Cardiac septum (tissue), 1 donor: Measurements from ENCODE around the gene BSN. TPM values are rescaled to one million over a fixed set of nuclear protein-coding genes. Genes with fewer than 3 reads are reported as not detected.
A peak's percentile ranks its signal among the peaks of the same experiment; 100 is the strongest.

Experiments
- DNase-seq: peaks from one replicate; pipeline ENCODE4 v3.0.0-alpha.2; 2020; ENCODE audit warnings: low spot score
- intact Hi-C: fragments of 100-400 bp; cut with DNase I; formaldehyde crosslinking; loops from one replicate; pipeline ENCODE4 v1.14.0; 2022
- total RNA-seq: library from RNA; stranded (reverse); fragmentation: NEBNext Ultra II Directional; extraction: Animal tissue kit (Norgen Biotek cat#: 25700); gene quantifications from one replicate; pipeline ENCODE4 v1.2.1, GENCODE V29; 2021
- donor health status: DM: no; HTN: no; CAD: no.

BSN gene
- total RNA-seq, 1 donor from 2014 or later, result 1.00 TPM

DNA sequence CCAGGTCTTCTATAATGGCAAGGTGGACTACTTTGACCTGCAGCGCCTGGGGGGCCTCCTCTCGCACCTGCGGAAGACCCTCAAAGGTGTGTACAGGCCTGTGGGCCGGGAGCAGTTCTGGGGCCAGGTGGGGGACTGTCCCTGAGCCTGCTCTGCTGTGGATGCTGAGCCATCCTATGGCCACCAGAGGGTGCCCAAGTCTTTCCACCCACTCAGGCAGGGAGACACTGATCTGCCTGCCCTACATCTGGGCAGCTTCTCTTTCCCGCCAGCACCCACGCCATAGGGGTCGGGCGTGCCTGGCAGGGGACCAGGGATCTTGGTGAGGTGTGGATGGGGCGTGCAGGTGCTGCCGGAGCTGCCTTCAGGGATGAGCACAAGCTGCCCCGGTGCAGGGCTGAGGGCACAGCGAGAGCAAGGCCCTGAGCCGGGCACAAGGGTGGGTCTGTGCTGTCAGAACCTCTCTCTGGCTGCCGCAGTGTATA is 149.2 kb downstream of the BSN start:
- intact Hi-C loops, result loop anchor here (5.0 kb wide), 1 partner anchor 134 kb away; no protein-coding TSS in a partner anchor
- no peak for DNase-seq

GRCh38 chr3:49703956-49704355 is 149.7 kb downstream of the BSN start:
- DNase-seq, result no peak
- intact Hi-C loops, result loop anchor here (5.0 kb wide), 1 partner anchor 133 kb away; no protein-coding TSS in a partner anchor

DNA sequence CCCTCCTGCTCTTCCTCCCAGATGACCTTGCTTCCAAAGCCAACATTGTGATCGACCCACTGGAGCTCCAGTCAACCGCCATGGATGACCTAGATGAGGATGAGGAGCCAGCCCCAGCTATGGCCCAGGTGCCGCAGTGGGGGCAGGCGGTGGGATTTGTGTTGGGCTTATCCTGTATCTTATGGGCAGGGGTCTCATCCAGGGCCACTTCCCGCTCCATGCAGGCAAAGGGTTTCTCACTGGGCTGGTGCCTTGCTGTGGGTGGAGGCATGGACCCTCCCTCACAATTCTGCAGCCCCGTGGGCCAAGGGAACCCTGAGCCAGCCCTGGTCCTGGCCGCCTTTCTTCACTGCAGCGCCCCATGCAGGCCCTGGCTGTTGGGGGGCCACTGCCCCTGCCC is 150.4 kb downstream of the BSN start:
- DNase-seq, result no peak
- intact Hi-C loops, result loop anchor here (5.0 kb wide), 1 partner anchor 133 kb away; no protein-coding TSS in a partner anchor

GRCh38 chr3:49705390-49705960 is 151.2 kb downstream of the BSN start:
- intact Hi-C loops, result no loop called here
- no peak for DNase-seq

GRCh38 chr3:49706456-49707112 is 152.3 kb downstream of the BSN start:
- DNase-seq, result no peak
- intact Hi-C loops, result no loop called here

DNA sequence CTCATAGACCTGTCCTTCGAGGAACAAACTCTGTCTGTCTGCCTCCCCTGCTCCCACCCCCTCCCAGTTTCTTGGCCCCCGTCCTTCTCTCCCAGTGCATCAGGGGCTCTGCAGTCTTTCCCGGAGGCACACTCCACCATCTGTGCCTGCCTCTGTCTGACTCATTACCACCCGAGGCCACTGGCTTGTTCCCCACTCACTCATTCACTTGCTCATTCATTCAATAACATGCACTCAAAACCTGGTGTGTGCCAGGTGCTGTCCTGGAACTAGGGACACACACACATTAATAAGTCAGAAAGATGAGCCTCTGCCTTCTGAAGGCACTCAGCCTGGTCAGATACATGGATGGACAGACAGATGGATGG is 152.8 kb downstream of the BSN start:
- intact Hi-C loops, result no loop called here
- no peak for DNase-seq

DNA sequence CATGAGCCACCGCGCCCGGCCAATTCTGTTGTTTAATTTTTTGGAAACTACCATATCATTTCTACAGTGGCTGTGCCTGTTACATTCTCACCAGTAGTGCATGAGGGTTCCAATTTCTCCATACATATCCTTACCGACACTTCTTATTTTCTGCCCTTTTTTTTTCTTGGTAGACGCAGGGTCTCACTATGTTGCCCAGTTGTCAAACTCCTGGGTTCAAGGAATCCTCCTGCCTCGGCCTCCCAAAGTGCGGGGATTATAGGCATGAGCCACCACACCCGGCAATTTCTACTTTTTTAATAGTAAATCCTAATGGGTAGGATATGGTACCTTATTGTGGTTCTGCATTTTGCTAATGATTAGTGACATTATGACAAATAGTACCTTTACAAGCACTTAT is 155.6 kb downstream of the BSN start:
- intact Hi-C loops, result no loop called here
- DNase-seq, result no peak

DNA sequence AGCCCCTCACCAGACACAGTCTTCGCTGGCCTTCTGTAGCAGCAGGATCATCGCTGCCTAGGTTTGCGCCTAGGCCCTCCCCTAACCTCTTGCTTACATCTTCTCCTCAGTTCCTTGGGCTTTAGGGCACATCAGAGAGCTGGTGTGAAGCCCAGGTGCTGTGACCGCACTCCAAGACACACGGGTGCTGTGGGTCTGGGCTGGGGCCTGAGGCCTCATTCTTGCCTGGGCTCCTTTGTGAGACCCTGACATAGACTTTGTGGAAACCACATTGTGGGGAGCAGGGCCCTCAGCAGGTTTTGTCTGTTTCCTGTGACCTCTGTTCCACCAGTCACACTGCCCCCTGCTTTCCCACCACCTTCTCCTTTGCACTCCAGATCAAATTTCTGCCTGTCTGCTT is 157.2 kb downstream of the BSN start:
- intact Hi-C loops, result no loop called here
- DNase-seq, result no peak

DNA sequence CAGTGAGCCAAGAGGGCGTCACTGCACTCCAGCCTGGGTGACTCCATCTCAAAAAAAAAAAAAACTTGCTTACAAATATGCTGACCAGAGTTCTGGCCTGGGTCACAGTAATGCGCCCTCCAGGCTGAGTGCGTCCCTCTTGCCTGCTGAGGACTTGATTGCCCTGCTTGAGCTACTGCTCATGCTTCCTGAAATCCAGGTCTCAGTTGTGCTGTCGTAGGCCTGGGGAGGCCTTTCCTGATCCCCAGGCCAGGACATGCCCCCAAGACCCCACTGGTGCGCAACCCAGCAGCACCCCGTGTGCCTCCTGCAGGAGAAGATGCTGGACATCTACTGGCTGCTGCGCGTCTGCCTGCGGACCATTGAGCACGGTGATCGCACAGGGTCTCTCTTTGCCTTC is 157.9 kb downstream of the BSN start:
- intact Hi-C loops, result no loop called here
- DNase-seq, result no peak

DNA sequence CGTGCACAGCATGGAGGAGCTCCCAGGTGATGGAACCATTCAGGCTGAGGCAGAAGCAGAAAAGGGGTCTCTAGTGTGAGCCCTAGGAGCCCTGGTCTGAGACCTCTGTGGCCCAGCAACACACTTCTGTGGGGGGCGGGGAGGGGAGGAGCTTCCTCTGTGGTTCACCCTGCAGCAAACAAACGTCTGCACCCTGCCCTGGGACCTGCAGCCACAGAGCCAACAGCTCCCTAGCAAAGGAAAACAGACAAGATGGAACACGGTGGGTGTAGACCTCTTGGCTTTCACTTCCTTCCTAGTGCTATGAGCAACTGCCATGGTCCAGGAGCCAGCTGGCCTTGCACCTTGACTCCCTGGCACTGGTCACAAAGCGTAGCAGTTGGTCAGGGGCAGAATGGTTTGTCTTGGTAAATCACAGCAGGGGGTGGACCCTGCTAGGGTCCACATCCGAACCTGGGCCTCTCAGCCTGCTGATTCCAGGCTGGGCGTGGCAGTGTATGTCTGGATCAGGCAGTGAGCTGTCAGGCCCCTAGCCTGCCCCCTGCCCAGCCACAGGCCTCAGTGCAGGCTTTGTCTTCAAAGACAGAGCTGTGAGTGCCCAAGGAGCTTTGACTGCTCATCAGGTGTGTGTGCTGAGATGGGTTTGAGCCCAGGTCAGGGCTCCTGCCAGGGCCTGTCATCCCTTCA is 158.5 kb downstream of the BSN start:
- DNase-seq, result no peak

DNA sequence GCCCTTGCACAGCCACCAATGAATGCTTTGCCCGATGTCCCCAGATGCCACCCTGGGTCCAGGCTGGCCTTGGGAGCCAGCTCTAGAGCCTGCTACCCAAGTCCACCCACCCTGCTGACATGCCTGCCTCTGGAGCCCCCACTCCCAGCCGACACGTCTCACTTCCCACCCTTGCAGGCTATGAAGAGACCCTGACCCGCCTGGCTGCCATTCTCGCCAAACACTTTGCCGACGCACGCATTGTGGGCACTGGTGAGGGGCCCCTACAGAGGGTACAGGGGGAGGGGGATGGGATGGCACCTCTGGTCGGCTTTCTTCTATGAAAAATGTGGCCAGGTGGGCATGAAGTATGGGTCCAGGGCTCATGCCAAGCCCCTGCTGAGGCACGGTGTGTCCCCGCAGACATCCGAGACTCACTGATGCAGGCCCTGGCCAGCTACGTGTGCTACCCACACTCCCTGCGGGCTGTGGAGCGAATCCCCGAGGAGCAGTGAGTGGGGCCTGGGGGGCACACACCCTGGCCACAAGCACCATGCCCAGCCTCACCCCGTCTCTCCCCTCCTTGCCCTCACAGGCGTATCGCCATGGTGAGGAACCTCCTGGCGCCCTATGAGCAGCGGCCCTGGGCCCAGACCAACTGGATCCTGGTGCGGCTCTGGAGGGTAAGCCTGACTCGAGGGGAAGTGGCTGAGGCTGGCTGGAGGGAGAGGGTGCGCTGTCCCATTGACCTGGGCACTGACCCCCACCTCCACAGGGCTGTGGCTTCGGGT is 159.2 kb downstream of the BSN start:
- DNase-seq, result no peak
- intact Hi-C loops, result no loop called here

More for the DNA sequence above, 158.5 kb downstream of the BSN start:
- intact Hi-C loops, result no loop called here

DNA sequence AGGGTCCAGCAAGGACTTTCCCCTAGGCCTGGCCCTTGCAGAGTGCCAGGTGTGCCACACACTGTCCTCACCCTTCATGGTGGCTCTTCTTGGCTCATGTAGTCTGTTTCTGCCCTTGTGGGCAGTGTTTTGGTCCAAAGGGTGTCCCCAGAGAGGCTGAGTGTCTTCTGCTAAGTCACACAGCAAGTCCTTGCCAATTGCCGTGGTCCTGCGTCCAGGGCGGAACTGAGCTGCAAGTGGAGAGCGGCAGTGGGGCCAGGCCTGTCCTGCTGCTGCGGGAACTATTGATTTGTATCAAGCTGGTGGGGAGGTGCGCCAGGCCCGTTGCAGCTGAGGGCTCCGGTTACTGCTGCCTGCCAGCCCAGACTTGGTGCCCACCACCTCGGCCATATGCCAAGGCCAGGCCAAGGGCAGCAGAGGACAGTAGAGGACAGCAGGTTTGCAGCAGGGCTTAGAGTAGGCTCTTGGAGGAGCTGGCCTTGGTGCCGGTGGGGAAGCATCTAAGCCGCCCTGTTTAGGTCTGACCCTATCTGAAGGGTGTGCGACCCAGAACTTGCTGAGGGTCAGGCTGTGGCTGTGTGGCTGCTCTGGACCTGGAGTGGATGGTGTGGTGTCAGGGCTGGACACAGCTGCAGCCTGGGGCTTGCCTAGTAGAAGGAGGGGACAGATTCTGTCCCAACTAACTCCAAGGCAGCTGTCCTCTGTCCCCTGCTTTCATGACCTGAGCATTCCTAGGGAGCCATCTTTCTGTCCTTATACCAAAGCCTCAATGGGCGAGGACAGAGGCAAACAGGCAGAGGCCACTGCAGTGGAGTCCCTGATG is 160.7 kb downstream of the BSN start:
- DNase-seq, result no peak
- intact Hi-C loops, result no loop called here

DNA sequence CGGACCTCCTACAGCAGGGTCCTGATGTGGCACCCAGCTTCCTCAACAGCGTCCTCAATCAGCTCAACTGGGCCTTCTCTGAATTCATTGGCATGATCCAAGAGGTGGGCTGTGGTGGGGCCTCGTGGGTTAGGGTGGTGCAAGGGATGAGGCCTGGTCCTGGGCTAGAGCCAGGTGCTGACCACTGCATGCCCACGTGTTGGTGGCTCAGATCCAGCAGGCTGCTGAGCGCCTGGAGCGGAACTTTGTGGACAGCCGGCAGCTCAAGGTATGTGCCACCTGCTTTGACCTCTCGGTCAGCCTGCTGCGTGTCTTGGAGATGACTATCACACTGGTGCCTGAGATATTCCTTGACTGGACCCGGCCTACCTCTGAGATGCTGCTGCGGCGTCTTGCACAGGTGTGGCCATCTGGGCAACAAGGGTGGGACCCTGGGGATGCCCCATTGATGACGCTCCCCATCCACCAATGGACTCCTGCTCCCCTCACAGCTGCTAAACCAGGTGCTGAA is 161.4 kb downstream of the BSN start:
- intact Hi-C loops, result no loop called here
- no peak for DNase-seq

DNA sequence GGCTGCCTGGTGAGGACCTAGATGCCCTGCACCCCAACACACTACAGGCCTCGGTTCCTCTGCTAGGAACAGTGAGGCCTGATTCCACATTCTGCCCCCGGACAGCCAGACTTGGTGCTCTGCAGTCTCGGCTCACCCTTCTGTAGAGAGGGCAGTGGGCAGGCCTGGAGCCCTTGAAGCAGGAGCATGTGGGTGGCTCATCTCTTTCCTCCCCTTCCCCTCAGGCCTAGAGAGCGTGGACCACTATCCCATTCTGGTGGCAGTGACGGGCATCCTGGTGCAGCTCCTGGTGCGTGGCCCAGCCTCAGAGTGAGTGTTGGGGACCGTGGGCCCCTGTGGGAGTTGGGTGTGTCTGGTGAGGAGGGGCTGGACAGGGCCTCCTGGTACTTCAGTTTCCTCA is 161.9 kb downstream of the BSN start:
- DNase-seq, result no peak
- intact Hi-C loops, result no loop called here

DNA sequence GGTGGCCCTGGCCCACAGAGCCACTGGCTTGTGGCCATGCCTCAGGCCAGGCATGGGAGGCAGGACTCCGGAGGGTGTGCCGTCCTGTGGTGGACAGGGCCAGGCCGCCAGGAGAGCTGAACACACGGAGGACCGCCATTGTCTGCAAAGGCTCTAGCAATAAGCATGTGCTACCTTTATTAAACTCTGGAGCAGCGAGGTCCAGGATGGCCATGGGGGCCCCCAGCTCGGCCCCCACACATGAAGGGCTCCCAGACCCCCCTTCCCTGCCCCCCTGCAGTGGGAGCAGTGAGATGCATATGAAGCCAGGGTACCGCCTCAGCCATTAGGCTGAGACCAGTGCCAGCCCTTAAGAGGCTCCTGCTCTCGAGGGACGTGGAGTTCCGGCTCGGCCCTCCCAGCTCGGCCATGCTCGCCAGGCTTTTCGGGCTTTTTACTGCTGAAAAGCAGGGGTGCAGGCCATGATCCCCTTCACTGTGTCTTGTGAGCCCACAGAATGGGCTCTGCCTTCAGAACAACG is 162.5 kb downstream of the BSN start:
- intact Hi-C loops, result no loop called here
- peak; percentile 53 for DNase-seq

DNA sequence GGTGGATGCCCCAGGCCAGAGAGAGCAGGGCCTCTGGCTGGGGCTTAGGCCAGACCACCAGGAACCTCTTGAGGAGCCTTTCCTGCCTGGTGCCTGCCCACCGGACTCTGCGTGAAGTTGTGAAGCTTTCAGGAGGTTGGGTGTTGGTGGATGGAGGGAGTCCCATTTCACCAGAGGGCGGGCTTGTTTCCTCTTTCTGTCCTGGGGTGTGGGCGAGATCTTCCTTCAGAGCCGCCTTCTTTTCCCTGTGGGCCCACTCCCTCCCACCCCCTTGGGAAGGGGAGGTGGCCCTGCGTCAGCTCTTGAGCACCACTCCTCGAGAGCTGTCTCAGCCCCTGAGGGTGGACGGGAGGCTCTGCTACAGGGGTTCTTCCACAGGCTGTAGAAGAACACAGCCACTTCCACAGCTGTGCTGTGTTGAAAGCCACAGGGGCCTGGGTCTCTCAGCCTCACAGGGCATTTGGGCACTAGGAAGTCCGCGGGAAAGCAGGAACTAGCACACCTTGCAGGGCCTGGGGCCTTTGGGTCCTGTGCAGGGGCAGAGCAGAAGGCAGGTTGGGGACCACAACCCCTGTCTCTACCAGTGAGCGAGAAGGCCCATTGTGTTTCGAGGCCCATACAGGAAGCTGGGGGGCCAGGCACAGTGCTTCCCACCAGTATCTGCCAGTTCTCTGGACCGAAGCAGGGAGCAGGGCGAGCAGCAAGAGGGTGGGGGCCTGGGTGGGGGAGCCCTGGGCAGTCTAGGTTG is 163.1 kb downstream of the BSN start:
- DNase-seq, result peak; percentile 58
- intact Hi-C loops, result no loop called here

- intact Hi-C loops, result no loop called here
Measured at GRCh38 chr3:49717959-49718857, 163.9 kb downstream of the BSN start.

More at GRCh38 chr3:49717959-49718857, 163.9 kb downstream of the BSN start:
- peak; percentile 73 for DNase-seq
